VCaP (cell line): ENCODE results near the gene UBE2L6.

Experiments
- H3K27ac ChIP-seq: fragments of 450-650 bp; 2 replicates; pipeline ENCODE4 v1.5.1; 2017
- CTCF ChIP-seq: fragments of 450-650 bp; conservative IDR thresholded peaks from 2 replicates; pipeline ENCODE4 v1.5.1; 2017; ENCODE audit warnings: mild to moderate bottlenecking, moderate library complexity

The UBE2L6 gene

GRCh38 chr11:57567515-57568329 is at the start of gene UBE2L6:
TSS of gene UBE2L6 (minus strand) at chr11:57567672. CDS start at chr11:57567611, 61 bp downstream.
- H3K27ac ChIP-seq = peak within 1 kb of the TSS; percentile 59
- TF ChIP-seq CTCF = no peak; the same call in 1 of the 2 replicates

GRCh38 chr11:57616595-57616994 is 49.1 kb upstream of the UBE2L6 start:
- no peak overlapping the region for H3K27ac ChIP-seq
- no peak for TF ChIP-seq CTCF

- H3K27ac ChIP-seq = no peak overlapping the region
- no peak for TF ChIP-seq CTCF
Observed at GRCh38 chr11:57615308-57615707, 47.8 kb upstream of the UBE2L6 start.

- no peak overlapping the region for H3K27ac ChIP-seq
- no peak for TF ChIP-seq CTCF
Observed at GRCh38 chr11:57614234-57614772, 46.8 kb upstream of the UBE2L6 start.

GRCh38 chr11:57610170-57610569 is 42.7 kb upstream of the UBE2L6 start:
- H3K27ac ChIP-seq = no peak overlapping the region
- no peak for TF ChIP-seq CTCF

- no peak overlapping the region for H3K27ac ChIP-seq
- TF ChIP-seq CTCF = no peak
Observed at GRCh38 chr11:57605028-57605420, 37.6 kb upstream of the UBE2L6 start.

GRCh38 chr11:57604296-57605027 is 37.0 kb upstream of the UBE2L6 start:
- no peak for TF ChIP-seq CTCF
- H3K27ac ChIP-seq = no peak overlapping the region
